WTC11 (cell line): Measurements from ENCODE around the gene GRID2.

Experiments used
- TCF7 ChIP-seq: sonication (generic); formaldehyde crosslinking; IDR thresholded peaks from 2 replicates; pipeline ENCODE4 v1.8.0; 2022; ENCODE audit warnings: mild to moderate bottlenecking, low read depth, missing genetic modification reagents, moderate library complexity
- TF ChIP-seq, protein P1 (sequence below): sonication (generic); formaldehyde crosslinking; IDR thresholded peaks from 2 replicates; pipeline ENCODE4 v1.8.1; 2022; ENCODE audit warnings: missing genetic modification reagents, borderline replicate concordance

DNA sequence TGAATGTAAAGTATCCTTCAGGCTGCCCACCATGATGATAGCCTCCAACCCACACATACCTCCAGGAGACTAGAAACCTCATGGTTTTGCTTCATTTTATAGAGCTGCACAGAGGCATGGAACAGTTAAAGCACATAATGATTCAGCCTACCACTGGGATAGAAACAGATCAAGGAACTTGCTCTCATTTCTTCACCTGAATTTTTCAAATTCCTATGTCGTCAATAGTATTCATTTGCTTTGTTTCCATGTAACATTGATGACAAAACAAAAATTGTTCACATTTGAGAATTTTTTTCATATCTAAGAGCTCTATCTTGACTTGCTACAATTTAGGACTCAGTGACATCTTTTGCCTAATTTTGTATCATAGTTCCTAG is 1473.3 kb downstream of the GRID2 start:
- no peak for TF ChIP-seq TCF7 (CRISPR knock-in tag)
- TF ChIP-seq, protein P1, sequence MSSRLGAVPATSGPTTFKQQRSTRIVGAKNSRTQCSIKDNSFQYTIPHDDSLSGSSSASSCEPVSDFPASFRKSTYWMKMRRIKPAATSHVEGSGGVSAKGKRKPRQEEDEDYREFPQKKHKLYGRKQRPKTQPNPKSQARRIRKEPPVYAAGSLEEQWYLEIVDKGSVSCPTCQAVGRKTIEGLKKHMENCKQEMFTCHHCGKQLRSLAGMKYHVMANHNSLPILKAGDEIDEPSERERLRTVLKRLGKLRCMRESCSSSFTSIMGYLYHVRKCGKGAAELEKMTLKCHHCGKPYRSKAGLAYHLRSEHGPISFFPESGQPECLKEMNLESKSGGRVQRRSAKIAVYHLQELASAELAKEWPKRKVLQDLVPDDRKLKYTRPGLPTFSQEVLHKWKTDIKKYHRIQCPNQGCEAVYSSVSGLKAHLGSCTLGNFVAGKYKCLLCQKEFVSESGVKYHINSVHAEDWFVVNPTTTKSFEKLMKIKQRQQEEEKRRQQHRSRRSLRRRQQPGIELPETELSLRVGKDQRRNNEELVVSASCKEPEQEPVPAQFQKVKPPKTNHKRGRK (CRISPR knock-in tag) = no peak
